ENCODE measurements around the gene CAVIN2.

The CAVIN2 gene

GRCh38 chr2:191818133-191818532, 28.8 kb downstream of the CAVIN2 start:
- Histone ChIP-seq H3K4me3 (ENCODE audit: low read depth, low read length) (no peak overlapping the region), H3K27ac (ENCODE audit: extremely low read depth, low read depth, low read length) (no peak overlapping the region), H3K36me3 (ENCODE audit: control insufficient read depth in 2 of 2, insufficient read depth in 1 of 2, low read length in 2 of 2) (no peaks in the 10 kb centered on the region), H3K4me1 (ENCODE audit: control insufficient read depth, insufficient read depth, low read length) (no peaks in the 10 kb centered on the region), H3K9me3 (ENCODE audit: control insufficient read depth, insufficient read depth, low read depth, low read length) (no peaks in the 10 kb centered on the region)
- CTCF ChIA-PET: interaction anchor here (0.7 to 5.8 kb wide), 3 partner anchors 12 to 344 kb away, joined by 3 to 44 read pairs (median 5); no protein-coding TSS in a partner anchor
- TF ChIP-seq ZNF132 (tag by site-specific recombination; IDR thresholded peaks at IDR 0.05; ENCODE audit: borderline replicate concordance) (no peak), ZNF692 (tag by site-specific recombination; IDR thresholded peaks at IDR 0.05) (no peak), ZNF350 (tag by site-specific recombination; IDR thresholded peaks at IDR 0.05) (no peak), ZFP3 (tag by site-specific recombination; IDR thresholded peaks at IDR 0.05; ENCODE audit: low read depth) (no peak), GLI4 (tag by site-specific recombination; IDR thresholded peaks at IDR 0.05) (no peak), ZNF335 (tag by site-specific recombination; conservative IDR thresholded peaks at IDR 0.05) (no peak), SP7 (tag by site-specific recombination; IDR thresholded peaks at IDR 0.05) (no peak), OSR2 (tag by site-specific recombination; IDR thresholded peaks at IDR 0.05) (no peak), ZNF416 (tag by site-specific recombination; IDR thresholded peaks at IDR 0.05) (no peak), ZNF23 (tag by site-specific recombination; IDR thresholded peaks at IDR 0.05; ENCODE audit: borderline replicate concordance) (no peak)
- POLR2A ChIA-PET: no interaction called here

DNA sequence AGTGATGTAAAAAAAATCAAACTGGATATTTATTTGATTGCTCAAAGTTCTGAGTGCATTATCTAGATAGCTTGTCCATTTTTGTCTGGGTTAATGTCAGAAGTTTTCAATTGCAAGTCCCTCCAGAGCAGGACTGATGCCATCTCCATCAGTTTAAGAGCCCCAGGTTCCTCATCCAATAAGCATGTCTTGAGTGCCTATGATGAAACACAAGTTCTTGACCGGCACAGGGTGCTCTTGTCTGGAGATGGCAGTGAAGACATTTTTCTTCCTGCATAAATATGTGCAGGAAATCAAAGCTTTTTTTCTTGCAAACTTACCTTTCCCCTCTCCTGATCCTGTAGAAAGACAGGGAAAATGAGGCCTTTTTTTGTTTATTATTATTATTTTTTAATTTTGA, 31.9 kb downstream of the CAVIN2 start:
- ChIA-PET POLR2A (no interaction called here), CTCF (interaction anchor here (0.6 to 5.8 kb wide), 6 partner anchors 17 to 650 kb away, joined by 3 to 44 read pairs (median 4); no protein-coding TSS in a partner anchor)
- no peak overlapping the region for H3K4me3 ChIP-seq (ENCODE audit: low read depth, low read length)
- no peaks in the 10 kb centered on the region for H3K9me3 ChIP-seq (ENCODE audit: control insufficient read depth, insufficient read depth, low read depth, low read length)
- H3K36me3 ChIP-seq (ENCODE audit: control insufficient read depth in 2 of 2, insufficient read depth in 1 of 2, low read length in 2 of 2): no peaks in the 10 kb centered on the region
- TF ChIP-seq ZNF561 (tag by site-specific recombination; IDR thresholded peaks at IDR 0.05; ENCODE audit: borderline replicate concordance) (no peak), OVOL3 (tag by site-specific recombination; IDR thresholded peaks at IDR 0.05) (no peak)
- H3K4me1 ChIP-seq (ENCODE audit: control insufficient read depth, insufficient read depth, low read length): no peaks in the 10 kb centered on the region
- no peak overlapping the region for H3K27ac ChIP-seq (ENCODE audit: extremely low read depth, low read depth, low read length)

DNA sequence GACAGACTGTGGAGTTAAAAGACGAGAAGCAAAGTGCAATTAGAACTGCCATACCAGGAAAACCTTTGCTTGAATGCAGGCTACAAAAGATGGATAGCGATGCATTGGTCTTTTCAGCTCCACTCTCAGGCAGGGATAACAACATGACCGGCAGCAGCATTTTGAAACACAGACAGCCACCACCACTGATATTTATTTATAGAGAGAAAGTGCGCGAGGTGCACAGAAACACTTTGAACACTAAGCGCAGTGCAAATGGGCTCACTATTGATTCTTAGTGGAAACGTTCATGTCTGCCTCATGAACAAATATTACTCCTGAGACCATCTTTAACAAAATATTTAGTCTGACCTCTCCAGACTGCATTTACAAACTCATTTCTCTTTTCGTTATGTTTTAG, 32.9 kb downstream of the CAVIN2 start:
- Histone ChIP-seq H3K36me3 (ENCODE audit: control insufficient read depth in 2 of 2, insufficient read depth in 1 of 2, low read length in 2 of 2) (no peaks in the 10 kb centered on the region), H3K4me3 (ENCODE audit: low read depth, low read length) (no peak overlapping the region)
- CTCF ChIA-PET: interaction anchor here (1.5 to 5.8 kb wide), 6 partner anchors 12 to 349 kb away, joined by 4 to 117 read pairs (median 8); no protein-coding TSS in a partner anchor

GRCh38 chr2:191811807-191812602, 34.9 kb downstream of the CAVIN2 start:
- Histone ChIP-seq H3K27ac (ENCODE audit: extremely low read depth, low read depth, low read length) (no peak overlapping the region), H3K9me3 (ENCODE audit: control insufficient read depth, insufficient read depth, low read depth, low read length) (no peaks in the 10 kb centered on the region), H3K4me3 (ENCODE audit: low read depth, low read length) (no peak overlapping the region), H3K4me1 (ENCODE audit: control insufficient read depth, insufficient read depth, low read length) (no peaks in the 10 kb centered on the region), H3K36me3 (ENCODE audit: control insufficient read depth in 2 of 2, insufficient read depth in 1 of 2, low read length in 2 of 2) (no peaks in the 10 kb centered on the region)
- ChIA-PET POLR2A (interaction anchor here (1.2 kb wide), 1 partner anchor 350 kb away, joined by 7 read pairs; no protein-coding TSS in a partner anchor), CTCF (interaction anchor here (0.6 to 2.6 kb wide), 48 partner anchors 10 to 1038 kb away, joined by 3 to 117 read pairs (median 4); partner anchors contain the start of gene TMEFF2)
- TF ChIP-seq ZNF391 (tag by site-specific recombination; IDR thresholded peaks at IDR 0.05; ENCODE audit: borderline replicate concordance, low read depth) (no peak), ZNF560 (tag by site-specific recombination; IDR thresholded peaks at IDR 0.05; ENCODE audit: borderline replicate concordance) (no peak), ZNF660 (tag by site-specific recombination; IDR thresholded peaks at IDR 0.05) (0 out of 2 replicates have a peak, but pooled peaks have one; percentile 30), ZNF157 (tag by site-specific recombination; IDR thresholded peaks at IDR 0.05) (no peak), AEBP2 (tag by site-specific recombination; IDR thresholded peaks at IDR 0.05; ENCODE audit: borderline replicate concordance) (no peak), ZNF37A (tag by site-specific recombination; IDR thresholded peaks at IDR 0.05) (no peak), ZNF394 (tag by site-specific recombination; IDR thresholded peaks at IDR 0.05; ENCODE audit: borderline replicate concordance) (no peak)
- TF ChIP-seq, protein P1, sequence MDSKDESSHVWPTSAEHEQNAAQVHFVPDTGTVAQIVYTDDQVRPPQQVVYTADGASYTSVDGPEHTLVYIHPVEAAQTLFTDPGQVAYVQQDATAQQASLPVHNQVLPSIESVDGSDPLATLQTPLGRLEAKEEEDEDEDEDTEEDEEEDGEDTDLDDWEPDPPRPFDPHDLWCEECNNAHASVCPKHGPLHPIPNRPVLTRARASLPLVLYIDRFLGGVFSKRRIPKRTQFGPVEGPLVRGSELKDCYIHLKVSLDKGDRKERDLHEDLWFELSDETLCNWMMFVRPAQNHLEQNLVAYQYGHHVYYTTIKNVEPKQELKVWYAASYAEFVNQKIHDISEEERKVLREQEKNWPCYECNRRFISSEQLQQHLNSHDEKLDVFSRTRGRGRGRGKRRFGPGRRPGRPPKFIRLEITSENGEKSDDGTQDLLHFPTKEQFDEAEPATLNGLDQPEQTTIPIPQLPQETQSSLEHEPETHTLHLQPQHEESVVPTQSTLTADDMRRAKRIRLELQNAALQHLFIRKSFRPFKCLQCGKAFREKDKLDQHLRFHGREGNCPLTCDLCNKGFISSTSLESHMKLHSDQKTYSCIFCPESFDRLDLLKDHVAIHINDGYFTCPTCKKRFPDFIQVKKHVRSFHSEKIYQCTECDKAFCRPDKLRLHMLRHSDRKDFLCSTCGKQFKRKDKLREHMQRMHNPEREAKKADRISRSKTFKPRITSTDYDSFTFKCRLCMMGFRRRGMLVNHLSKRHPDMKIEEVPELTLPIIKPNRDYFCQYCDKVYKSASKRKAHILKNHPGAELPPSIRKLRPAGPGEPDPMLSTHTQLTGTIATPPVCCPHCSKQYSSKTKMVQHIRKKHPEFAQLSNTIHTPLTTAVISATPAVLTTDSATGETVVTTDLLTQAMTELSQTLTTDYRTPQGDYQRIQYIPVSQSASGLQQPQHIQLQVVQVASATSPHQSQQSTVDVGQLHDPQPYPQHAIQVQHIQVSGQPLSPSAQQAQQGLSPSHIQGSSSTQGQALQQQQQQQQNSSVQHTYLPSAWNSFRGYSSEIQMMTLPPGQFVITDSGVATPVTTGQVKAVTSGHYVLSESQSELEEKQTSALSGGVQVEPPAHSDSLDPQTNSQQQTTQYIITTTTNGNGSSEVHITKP (tag by site-specific recombination; IDR thresholded peaks at IDR 0.05): peak; percentile 63

More for the DNA sequence above, 32.9 kb downstream of the CAVIN2 start:
- no peaks in the 10 kb centered on the region for H3K4me1 ChIP-seq (ENCODE audit: control insufficient read depth, insufficient read depth, low read length)
- POLR2A ChIA-PET: no interaction called here
- no peak overlapping the region for H3K27ac ChIP-seq (ENCODE audit: extremely low read depth, low read depth, low read length)
- no peaks in the 10 kb centered on the region for H3K9me3 ChIP-seq (ENCODE audit: control insufficient read depth, insufficient read depth, low read depth, low read length)
- TF ChIP-seq KLF1 (tag by site-specific recombination; IDR thresholded peaks at IDR 0.05): no peak
- TF ChIP-seq GLIS1 (tag by site-specific recombination; IDR thresholded peaks at IDR 0.05): no peak

All from HEK293 (cell line).